Endodermal cell (in vitro differentiated cells): ENCODE measurements around the gene FIP1L1. TPM values are rescaled to one million over a fixed set of nuclear protein-coding genes. Genes with fewer than 3 reads are reported as not detected.

ENCODE experiments used
- DNase-seq: peaks from one replicate; pipeline ENCODE4 v3.0.0-alpha.2; 2017
- H3K27ac ChIP-seq: 2 replicates; pipeline ENCODE4 v1.5.1; 2013; ENCODE audit warnings: mild to moderate bottlenecking, low read depth, low read length, moderate library complexity
- H3K27me3 ChIP-seq: 2 replicates; pipeline ENCODE4 v1.6.1; 2013; ENCODE audit warnings: mild to moderate bottlenecking, low read length, moderate library complexity; ENCODE audit not compliant: insufficient read depth, control insufficient read depth, poor library complexity, severe bottlenecking
- H3K36me3 ChIP-seq: 2 replicates; pipeline ENCODE4 v1.7.0; 2013; ENCODE audit warnings: mild to moderate bottlenecking, low read length, moderate library complexity; ENCODE audit not compliant: control insufficient read depth, insufficient read depth
- H3K4me1 ChIP-seq: one replicate; pipeline ENCODE4 v1.7.0; 2013; ENCODE audit warnings: low read length; ENCODE audit not compliant: control insufficient read depth, insufficient read depth
- H3K4me3 ChIP-seq: 2 replicates; pipeline ENCODE4 v1.5.1; 2013; ENCODE audit warnings: mild to moderate bottlenecking, low read length, moderate library complexity
- H3K9ac ChIP-seq: 2 replicates; pipeline ENCODE4 v1.6.1; 2013; ENCODE audit warnings: mild to moderate bottlenecking, low read length, moderate library complexity; ENCODE audit not compliant: poor library complexity, severe bottlenecking; ENCODE audit errors: extremely low read depth
- H3K9me3 ChIP-seq: 2 replicates; pipeline ENCODE4 v1.6.1; 2013; ENCODE audit warnings: mild to moderate bottlenecking, low read length, moderate library complexity; ENCODE audit not compliant: control insufficient read depth
- H3K27ac Mint-ChIP-seq: 2 replicates; pipeline ENCODE4 v1.8.0; 2020; ENCODE audit warnings: mixed read lengths
- H3K27me3 Mint-ChIP-seq: 2 replicates; pipeline ENCODE4 v1.8.0; 2021; ENCODE audit warnings: mild to moderate bottlenecking, mixed read lengths; ENCODE audit not compliant: insufficient read depth
- H3K36me3 Mint-ChIP-seq: 2 replicates; pipeline ENCODE4 v1.8.0; 2020; ENCODE audit warnings: low read depth, mixed read lengths
- H3K4me1 Mint-ChIP-seq: 2 replicates; pipeline ENCODE4 v1.8.0; 2020; ENCODE audit warnings: mixed read lengths
- H3K4me3 Mint-ChIP-seq: 2 replicates; pipeline ENCODE4 v1.8.0; 2020; ENCODE audit warnings: mild to moderate bottlenecking, moderate library complexity, mixed read lengths
- H3K9me3 Mint-ChIP-seq: 2 replicates; pipeline ENCODE4 v1.8.0; 2020; ENCODE audit warnings: mild to moderate bottlenecking, mixed read lengths
- CTCF ChIP-seq: fragments of 200-600 bp; sonication (generic); conservative IDR thresholded peaks from 2 replicates; pipeline ENCODE4 v1.5.0; 2021; ENCODE audit warnings: antibody characterized with exemption, mild to moderate bottlenecking
- WGBS, 2 experiments: methylation state at CpG; one replicate each; pipeline versions ENCODE4 v1.1.5 to v1.1.7; 2013; ENCODE audit warnings: missing lambda C conversion rate in 2 of 2, mixed read lengths in 1 of 2; ENCODE audit not compliant: insufficient coverage in 1 of 2, insufficient read length in 1 of 2; 5-methylcytosine and 5-hydroxymethylcytosine counted together
- total RNA-seq, 2 donors: library from RNA; stranded (reverse); fragmentation: NEBNext Ultra II Directional in 1 of 2; extraction: Animal tissue kit (Norgen Biotek cat#: 25700) in 1 of 2; gene quantifications; 2 replicates in 1 of 2; 3 replicates in 1 of 2; pipeline ENCODE4 v1.2.1, GENCODE V29; 2021

FIP1L1 gene
- total RNA-seq, 2 donors from 2014 or later, result 79.2 to 88.8 TPM

DNA sequence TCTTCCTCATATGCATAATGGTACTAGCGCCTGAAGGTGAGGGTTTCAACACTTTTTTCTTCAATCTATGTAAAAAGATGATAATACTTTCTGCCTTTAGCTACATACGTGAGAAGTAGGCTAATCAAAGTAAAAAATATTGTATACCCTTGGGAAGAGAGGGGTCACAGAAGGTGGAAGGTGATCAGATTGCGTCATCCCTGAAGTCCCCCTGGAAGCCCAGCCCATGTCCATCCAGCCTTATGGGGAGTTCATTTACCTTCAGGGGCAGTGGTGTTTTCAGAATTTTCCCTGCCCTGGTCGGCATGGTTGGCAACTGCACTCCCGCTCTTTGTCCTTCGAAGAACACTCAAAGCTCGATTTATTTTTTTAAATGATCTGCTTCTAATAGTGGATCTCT lies 129.6 kb downstream of the FIP1L1 start:
- Histone ChIP-seq H3K36me3 (no peaks in the 10 kb centered on the region), H3K4me3 (no peak overlapping the region), H3K9ac (no peak overlapping the region), H3K9me3 (no peaks in the 10 kb centered on the region), H3K27ac (no peak overlapping the region), H3K27me3 (no peaks in the 10 kb centered on the region), H3K4me1 (no peaks in the 10 kb centered on the region)
- DNase-seq, result no peak
- no peaks in the 10 kb centered on the region for H3K9me3 Mint-ChIP-seq
- no peaks in the 10 kb centered on the region for H3K36me3 Mint-ChIP-seq
- no peak for TF ChIP-seq CTCF
- no peak overlapping the region for H3K27ac Mint-ChIP-seq
- 96 to 100% methylated on average over 4 to 7 of the region's 7 CpGs for WGBS, 2 experiments
- H3K4me3 Mint-ChIP-seq, result no peak overlapping the region
- H3K27me3 Mint-ChIP-seq, result no peaks in the 10 kb centered on the region
- H3K4me1 Mint-ChIP-seq, result no peaks in the 10 kb centered on the region

DNA sequence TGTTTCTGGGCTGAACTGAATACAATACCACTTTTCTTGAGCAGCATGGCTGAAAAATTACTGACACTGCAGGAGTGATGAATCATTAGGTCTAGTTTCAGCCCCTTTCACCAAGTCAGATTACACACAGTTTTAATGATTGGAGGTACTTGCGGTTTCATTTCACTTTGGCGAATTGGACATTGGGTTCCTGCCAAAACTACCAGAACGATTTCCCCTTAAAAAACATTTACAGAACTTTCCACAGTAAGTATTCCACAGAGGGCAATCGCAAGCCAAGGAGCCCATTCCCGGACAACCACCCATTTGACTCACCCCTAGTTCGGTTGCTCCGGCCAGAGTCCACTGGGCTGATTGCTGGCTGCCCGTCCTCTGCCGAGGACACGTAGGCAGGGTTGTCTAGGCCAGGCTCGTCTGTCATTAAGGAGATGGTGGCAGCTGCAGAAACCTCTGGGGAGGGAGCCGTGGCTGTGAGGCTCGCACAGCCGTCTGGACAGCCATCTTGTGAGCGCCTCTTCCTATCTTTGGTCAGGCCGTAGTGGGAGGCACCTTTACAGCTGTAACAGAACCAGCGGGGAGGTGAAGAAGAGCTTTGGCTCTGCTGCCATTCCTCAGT lies 130.3 kb downstream of the FIP1L1 start:
- no peak for DNase-seq
- TF ChIP-seq CTCF, result no peak
- 95% methylated on average over 14 to 17 of the region's 17 CpGs for WGBS, 2 experiments
- H3K4me1 ChIP-seq, result no peaks in the 10 kb centered on the region
- no peaks in the 10 kb centered on the region for H3K4me1 Mint-ChIP-seq
- H3K27ac ChIP-seq, result no peak overlapping the region
- H3K9ac ChIP-seq, result no peak overlapping the region
- H3K9me3 ChIP-seq, result no peaks in the 10 kb centered on the region
- H3K27me3 ChIP-seq, result no peaks in the 10 kb centered on the region
- H3K27me3 Mint-ChIP-seq, result no peaks in the 10 kb centered on the region
- no peaks in the 10 kb centered on the region for H3K36me3 ChIP-seq
- no peak overlapping the region for H3K4me3 ChIP-seq
- H3K9me3 Mint-ChIP-seq, result no peaks in the 10 kb centered on the region
- no peaks in the 10 kb centered on the region for H3K36me3 Mint-ChIP-seq
- no peak overlapping the region for H3K4me3 Mint-ChIP-seq
- H3K27ac Mint-ChIP-seq, result no peak overlapping the region

DNA sequence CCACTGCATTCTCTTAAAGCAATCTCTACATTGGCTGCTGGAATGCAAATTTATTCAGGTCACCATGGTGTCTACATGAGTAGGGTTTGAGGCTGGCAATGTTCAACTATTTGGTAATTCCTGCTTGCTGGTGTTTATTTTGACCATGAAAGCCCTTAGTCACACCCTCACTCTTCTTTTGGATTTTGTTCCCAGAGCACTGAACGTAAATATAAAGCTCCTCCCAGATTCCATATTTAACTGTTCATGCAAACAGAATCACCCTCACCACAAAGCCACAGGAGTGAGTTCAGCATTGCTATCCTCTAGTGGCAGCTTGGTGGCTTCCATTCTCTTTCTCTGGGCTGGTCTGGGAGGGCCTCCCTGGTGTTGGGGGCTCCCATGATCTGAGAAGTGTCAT lies 131.0 kb downstream of the FIP1L1 start:
- no peak for TF ChIP-seq CTCF
- H3K27ac Mint-ChIP-seq, result no peak overlapping the region
- Histone ChIP-seq H3K4me1 (no peaks in the 10 kb centered on the region), H3K4me3 (no peak overlapping the region), H3K27me3 (no peaks in the 10 kb centered on the region), H3K9me3 (no peaks in the 10 kb centered on the region), H3K9ac (no peak overlapping the region), H3K27ac (no peak overlapping the region), H3K36me3 (no peaks in the 10 kb centered on the region)
- H3K27me3 Mint-ChIP-seq, result no peaks in the 10 kb centered on the region
- no peaks in the 10 kb centered on the region for H3K4me1 Mint-ChIP-seq
- no peak overlapping the region for H3K4me3 Mint-ChIP-seq
- no peaks in the 10 kb centered on the region for H3K9me3 Mint-ChIP-seq
- no peaks in the 10 kb centered on the region for H3K36me3 Mint-ChIP-seq
- 91% methylated on average over 1 of the region's 1 CpG; no CpG with 5 or more reads in 1 of the 2 experiments for WGBS, 2 experiments
- DNase-seq, result no peak
